Subcutaneous abdominal adipose tissue (tissue), 5 donors: ENCODE results near the gene SIGLEC7.

ENCODE experiments used
- H3K27ac ChIP-seq: one replicate; pipeline ENCODE4 v1.7.0; 2013; ENCODE audit warnings: low read depth, mild to moderate bottlenecking, inconsistent platforms, low read length, moderate library complexity
- H3K27me3 ChIP-seq, 5 donors: one replicate each; pipeline ENCODE4 v1.7.0; 2013; ENCODE audit warnings: low read length in 5 of 5, inconsistent platforms in 1 of 5; ENCODE audit not compliant: control insufficient read depth in 5 of 5, insufficient read depth in 4 of 5
- H3K36me3 ChIP-seq, 5 donors: one replicate each; pipeline ENCODE4 v1.7.0; 2013; ENCODE audit warnings: low read length in 5 of 5; ENCODE audit not compliant: control insufficient read depth in 5 of 5, insufficient read depth in 5 of 5
- H3K4me1 ChIP-seq, 5 donors: one replicate each; pipeline ENCODE4 v1.7.0; 2013; ENCODE audit warnings: low read length in 5 of 5, mild to moderate bottlenecking in 3 of 5, moderate library complexity in 1 of 5; ENCODE audit not compliant: control insufficient read depth in 5 of 5, insufficient read depth in 5 of 5
- H3K4me3 ChIP-seq, 5 donors: one replicate each; pipeline ENCODE4 v1.7.0; 2013; ENCODE audit warnings: low read length in 5 of 5, low read depth in 1 of 5
- H3K9ac ChIP-seq, 5 donors: one replicate each; pipeline ENCODE4 v1.7.0; 2013; ENCODE audit warnings: low read length in 5 of 5, mild to moderate bottlenecking in 4 of 5, moderate library complexity in 3 of 5
- H3K9me3 ChIP-seq, 5 donors: one replicate each; pipeline ENCODE4 v1.7.0; 2013; ENCODE audit warnings: low read length in 5 of 5; ENCODE audit not compliant: control insufficient read depth in 5 of 5
- donor health status: healthy.
- donor health status: healthy.
- donor health status: healthy.
- donor health status: healthy.
- donor health status: healthy.

The SIGLEC7 gene

DNA sequence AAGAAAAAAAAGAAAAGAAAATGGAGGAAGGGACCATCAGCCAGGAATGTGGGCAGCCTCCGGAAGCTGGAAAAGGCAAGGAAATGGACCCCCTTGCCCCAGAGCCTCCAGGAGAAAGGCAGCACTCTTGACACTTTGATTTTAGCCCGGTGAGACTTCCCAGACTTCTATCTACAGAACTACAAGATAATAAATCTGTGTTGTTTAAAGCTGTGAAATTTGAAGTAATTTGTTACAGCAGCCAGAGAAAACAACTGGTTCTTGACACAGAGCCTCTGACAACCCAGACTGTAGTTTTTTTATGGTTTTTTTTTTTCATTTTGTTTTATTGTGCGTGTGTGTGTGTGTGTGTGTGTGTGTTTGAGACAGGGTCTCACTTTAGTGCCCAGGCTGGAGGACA lies 41.5 kb upstream of the SIGLEC7 start:
- H3K4me3 ChIP-seq, result no peak overlapping the region
- H3K27me3 ChIP-seq, result no peaks in the 10 kb centered on the region
- no peak overlapping the region for H3K9ac ChIP-seq
- H3K27ac ChIP-seq, result no peak overlapping the region
- no peaks in the 10 kb centered on the region for H3K9me3 ChIP-seq
- H3K4me1 ChIP-seq, result peaks cover 0 to 45% (median 34%) of the 10 kb centered on the region in 5 donors
- H3K36me3 ChIP-seq, result peaks cover 3 to 56% (median 29%) of the 10 kb centered on the region in 5 donors

DNA sequence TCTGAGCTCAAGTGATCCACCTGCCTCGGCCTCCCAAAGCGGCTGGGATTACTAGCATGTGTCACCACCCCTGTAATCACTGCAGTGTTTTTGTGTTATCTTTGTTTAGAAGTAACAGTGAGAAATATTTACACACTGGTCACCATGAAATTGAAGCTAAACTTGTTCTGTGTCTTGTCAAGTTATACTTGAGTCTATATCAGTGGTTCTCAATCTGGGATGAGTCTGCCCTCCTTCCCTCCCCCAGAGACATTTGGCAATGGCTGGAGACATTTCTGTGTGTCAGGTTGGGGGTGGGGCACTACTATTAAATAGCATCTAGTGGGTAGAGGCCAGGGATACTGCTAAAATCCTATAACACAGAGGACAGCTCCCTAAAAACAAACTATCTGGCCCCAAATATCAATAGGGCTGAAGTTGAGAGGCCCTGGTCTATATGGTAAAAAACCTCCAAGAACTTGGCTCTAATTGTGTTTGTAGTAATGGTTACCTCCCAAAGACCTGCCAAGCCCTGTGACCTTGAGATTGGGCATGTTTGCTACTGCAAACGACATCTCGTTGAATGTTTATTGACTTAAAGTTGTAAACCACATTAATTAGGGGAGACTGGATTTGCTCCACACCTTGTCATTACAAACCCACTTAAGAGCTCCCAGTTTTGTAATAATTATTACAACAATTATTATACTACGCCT lies 40.8 kb upstream of the SIGLEC7 start:
- peaks cover 0 to 45% (median 34%) of the 10 kb centered on the region in 5 donors for H3K4me1 ChIP-seq
- H3K27ac ChIP-seq, result no peak overlapping the region
- peaks cover 3 to 56% (median 29%) of the 10 kb centered on the region in 5 donors for H3K36me3 ChIP-seq
- H3K4me3 ChIP-seq, result no peak overlapping the region
- peak overlapping the region in 1 of 5 donors; percentile 32 for H3K9ac ChIP-seq
- H3K27me3 ChIP-seq, result no peaks in the 10 kb centered on the region
- no peaks in the 10 kb centered on the region for H3K9me3 ChIP-seq

DNA sequence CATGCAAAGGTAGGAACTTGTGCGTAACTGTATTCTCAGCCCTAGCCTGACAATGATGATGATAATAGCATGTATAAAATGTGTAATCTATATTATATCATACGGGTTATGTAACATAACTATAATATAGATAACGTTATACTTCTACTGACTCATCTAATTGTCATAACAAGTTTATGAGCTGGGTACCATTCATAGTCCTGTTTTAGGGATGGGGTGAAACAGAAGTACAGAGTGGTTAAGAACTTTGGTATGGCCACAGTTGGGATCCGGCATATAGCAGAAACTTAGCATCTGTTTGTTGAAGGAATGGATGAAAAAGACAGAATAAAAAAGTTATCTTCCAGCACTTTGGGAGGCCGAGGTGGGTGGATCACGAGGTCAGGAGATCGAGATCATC lies 39.1 kb upstream of the SIGLEC7 start:
- Histone ChIP-seq H3K4me1 (peaks cover 2 to 58% (median 44%) of the 10 kb centered on the region in 5 donors), H3K36me3 (peaks cover 3 to 52% (median 25%) of the 10 kb centered on the region in 5 donors), H3K4me3 (no peak overlapping the region), H3K27me3 (no peaks in the 10 kb centered on the region), H3K9me3 (no peaks in the 10 kb centered on the region), H3K9ac (no peak overlapping the region), H3K27ac (no peak overlapping the region)

DNA sequence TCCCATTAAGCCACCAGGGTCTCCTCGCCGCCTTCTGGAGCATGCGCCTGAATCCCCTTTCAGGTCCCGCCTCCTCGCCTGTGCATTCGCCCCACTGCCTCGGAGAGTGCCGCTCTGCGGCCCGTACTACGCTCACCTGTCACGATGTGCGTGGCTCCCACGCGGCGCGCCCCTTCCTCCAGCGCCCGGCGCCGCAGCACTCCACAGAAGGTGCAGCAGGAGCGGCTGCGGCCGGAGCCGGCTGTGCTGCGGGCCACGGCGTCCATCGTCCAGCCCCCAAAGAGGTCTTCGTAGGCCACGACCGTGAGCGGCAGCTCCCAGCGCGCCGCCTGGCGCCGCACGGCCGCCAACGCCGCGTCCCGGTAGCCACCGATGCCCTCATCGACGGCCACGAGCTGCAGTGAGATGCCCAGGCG lies 38.2 kb upstream of the SIGLEC7 start:
- Histone ChIP-seq H3K4me3 (no peak overlapping the region), H3K27me3 (no peaks in the 10 kb centered on the region), H3K36me3 (peaks cover 3 to 48% (median 23%) of the 10 kb centered on the region in 5 donors), H3K27ac (no peak overlapping the region), H3K4me1 (peaks cover 3 to 64% (median 45%) of the 10 kb centered on the region in 5 donors), H3K9ac (no peak overlapping the region), H3K9me3 (no peaks in the 10 kb centered on the region)

DNA sequence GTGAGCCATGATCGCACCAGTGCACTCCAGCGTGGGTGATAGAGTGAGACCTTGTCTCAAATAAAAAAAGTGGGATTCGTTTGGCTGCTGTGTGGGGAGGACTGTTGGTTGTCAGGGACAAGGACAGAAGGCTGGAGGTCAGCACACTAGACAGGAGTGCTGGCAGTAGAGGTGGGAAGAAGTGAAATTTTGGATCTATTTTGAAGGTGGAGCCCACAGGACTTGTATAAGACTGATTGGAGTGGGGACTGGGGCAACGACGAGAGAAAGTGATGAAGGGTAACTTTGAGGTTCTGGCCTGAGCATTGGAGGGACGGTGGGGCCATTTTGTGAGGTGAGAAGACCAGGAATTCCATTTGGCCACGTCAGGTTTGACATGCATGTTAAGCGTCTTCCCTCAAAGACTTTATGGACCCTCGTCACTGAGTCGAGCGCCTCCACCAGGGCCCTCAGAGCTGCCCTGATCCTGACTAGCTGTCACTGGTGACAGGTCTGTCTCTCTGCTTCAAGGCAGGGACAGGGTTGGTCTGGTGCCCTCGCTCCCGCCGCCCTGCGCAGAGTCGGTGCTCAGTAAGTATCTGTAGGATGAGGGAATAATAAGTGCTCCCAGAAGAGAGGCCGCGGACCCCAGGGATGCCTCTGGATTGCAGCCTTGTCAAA lies 34.6 kb upstream of the SIGLEC7 start:
- no peaks in the 10 kb centered on the region for H3K9me3 ChIP-seq
- H3K9ac ChIP-seq, result peak overlapping the region; percentile 84 to 92 (median 90)
- H3K36me3 ChIP-seq, result peaks cover 3 to 24% (median 10%) of the 10 kb centered on the region in 5 donors
- no peaks in the 10 kb centered on the region for H3K27me3 ChIP-seq
- peaks cover 3 to 38% (median 26%) of the 10 kb centered on the region in 5 donors for H3K4me1 ChIP-seq
- H3K27ac ChIP-seq, result peak overlapping the region; percentile 74
- H3K4me3 ChIP-seq, result peak overlapping the region; percentile 88 to 93 (median 90)

DNA sequence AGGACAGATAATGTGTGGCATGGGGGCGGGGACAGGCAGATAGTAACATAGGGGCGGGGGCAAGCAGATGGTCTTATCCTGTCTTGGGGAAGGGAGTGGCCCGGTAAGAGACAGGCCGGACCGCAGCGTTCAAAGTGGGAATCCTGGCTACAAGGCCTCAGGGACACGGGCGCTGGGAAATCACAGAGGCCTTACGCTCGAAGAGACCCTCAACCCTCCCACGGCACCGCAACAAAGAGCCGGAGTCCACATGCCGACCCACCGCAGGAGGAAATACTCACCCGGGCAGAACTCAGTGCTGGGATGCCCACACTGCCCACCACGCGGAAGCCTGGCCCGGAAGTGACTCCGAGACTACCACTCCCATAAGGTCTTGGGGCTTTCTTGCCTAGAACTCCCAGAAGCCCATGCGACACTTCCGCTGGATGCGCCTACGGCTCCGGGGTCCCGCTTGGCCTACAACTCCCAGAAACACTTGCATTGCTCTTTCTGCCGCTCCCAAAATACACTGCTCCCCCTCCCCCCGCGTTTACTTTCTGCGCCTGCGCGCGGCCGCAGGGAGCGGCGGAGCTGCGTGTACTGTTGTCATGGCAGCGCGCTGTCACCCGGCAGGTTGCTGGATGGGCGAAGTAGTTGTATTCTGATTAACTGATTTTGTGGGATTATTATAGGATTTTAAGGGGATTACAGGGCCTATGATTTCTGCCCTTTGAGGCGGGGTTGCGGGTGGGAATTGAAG lies 33.9 kb upstream of the SIGLEC7 start, which contains the start of gene CTU1:
Gene CTU1, minus strand, starts transcription at position 344 of the 739 bp plus-strand sequence. CDS start 3,840 bp downstream, outside the sequence.
- peak within 1 kb of the TSS; percentile 74 for H3K27ac ChIP-seq
- peaks cover 0 to 18% (median 6%) of the 10 kb centered on the region in 5 donors for H3K36me3 ChIP-seq
- no peaks in the 10 kb centered on the region for H3K9me3 ChIP-seq
- peaks cover 3 to 33% (median 26%) of the 10 kb centered on the region in 5 donors for H3K4me1 ChIP-seq
- peak within 1 kb of the TSS; percentile 88 to 93 (median 90) for H3K4me3 ChIP-seq
- H3K9ac ChIP-seq, result peak within 1 kb of the TSS; percentile 84 to 92 (median 90)
- no peaks in the 10 kb centered on the region for H3K27me3 ChIP-seq

DNA sequence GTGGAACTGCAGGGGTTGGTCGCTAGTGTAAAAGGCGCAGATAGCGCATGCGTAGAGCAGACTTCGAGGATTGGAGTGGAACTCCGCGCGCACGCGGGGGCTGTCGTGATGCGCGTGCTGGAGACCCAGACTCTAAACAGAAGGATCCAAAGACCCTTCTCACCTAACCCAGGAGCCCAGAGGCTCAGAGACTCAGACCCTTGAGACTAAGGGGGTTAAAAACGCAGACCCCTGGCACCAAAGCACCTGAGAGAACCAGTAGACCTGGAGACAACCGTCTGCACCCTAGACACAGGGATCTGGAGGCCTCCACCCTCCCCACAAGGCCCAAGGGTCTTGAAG lies 33.3 kb upstream of the SIGLEC7 start:
- H3K4me3 ChIP-seq, result peak overlapping the region; percentile 86 to 92 (median 89)
- no peaks in the 10 kb centered on the region for H3K9me3 ChIP-seq
- peak overlapping the region in 3 of 5 donors; percentile 33 to 90 (median 49) for H3K9ac ChIP-seq
- peaks cover 0 to 16% (median 4%) of the 10 kb centered on the region in 5 donors for H3K36me3 ChIP-seq
- H3K27me3 ChIP-seq, result no peaks in the 10 kb centered on the region
- peaks cover 3 to 29% (median 21%) of the 10 kb centered on the region in 5 donors for H3K4me1 ChIP-seq
- H3K27ac ChIP-seq, result peak overlapping the region; percentile 74

DNA sequence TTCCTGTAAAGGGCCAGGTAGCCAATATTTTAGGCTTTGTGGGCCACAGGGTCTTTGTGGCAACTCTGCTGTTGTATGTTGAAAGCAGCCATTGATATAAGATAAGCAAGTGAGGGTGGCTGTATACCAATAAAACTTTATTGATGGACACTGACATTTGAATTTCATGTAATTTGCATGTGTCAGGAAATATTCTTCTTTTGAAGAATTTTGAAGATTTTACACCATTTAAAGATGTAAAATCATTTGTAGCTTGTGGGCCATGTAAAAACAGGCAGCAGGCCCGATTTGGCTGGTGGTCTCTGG lies 31.5 kb upstream of the SIGLEC7 start:
- Histone ChIP-seq H3K4me1 (peaks cover 3 to 21% (median 18%) of the 10 kb centered on the region in 5 donors), H3K9me3 (no peaks in the 10 kb centered on the region), H3K27ac (no peak overlapping the region), H3K9ac (no peak overlapping the region), H3K27me3 (peaks cover 0 to 1% (median 0%) of the 10 kb centered on the region in 5 donors), H3K4me3 (no peak overlapping the region), H3K36me3 (no peaks in the 10 kb centered on the region)

DNA sequence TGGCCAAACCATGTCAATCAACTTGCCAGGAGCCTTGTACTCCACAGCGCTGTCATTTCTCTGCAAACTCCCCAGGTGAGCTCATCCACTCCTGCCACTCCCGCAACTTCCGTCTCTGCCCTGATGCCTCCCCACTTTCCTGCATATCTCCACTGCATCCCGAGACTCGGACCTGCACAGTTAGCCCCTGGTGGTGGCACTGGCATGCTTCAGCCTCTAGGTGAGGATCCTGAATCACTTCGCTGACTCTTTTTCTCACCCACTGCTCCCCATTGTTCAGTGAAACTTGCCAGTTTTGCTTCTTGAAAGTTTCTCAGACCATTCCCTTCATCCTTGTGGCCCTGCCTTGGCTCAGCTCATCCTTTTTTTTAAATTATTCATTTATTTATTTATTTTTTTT lies 30.5 kb upstream of the SIGLEC7 start:
- H3K9ac ChIP-seq, result no peak overlapping the region
- peaks cover 0 to 4% (median 0%) of the 10 kb centered on the region in 5 donors for H3K27me3 ChIP-seq
- H3K4me3 ChIP-seq, result no peak overlapping the region
- H3K9me3 ChIP-seq, result no peaks in the 10 kb centered on the region
- H3K27ac ChIP-seq, result no peak overlapping the region
- H3K4me1 ChIP-seq, result peaks cover 3 to 21% (median 18%) of the 10 kb centered on the region in 5 donors
- no peaks in the 10 kb centered on the region for H3K36me3 ChIP-seq
